ENCODE data around the gene TTC13.

DNA sequence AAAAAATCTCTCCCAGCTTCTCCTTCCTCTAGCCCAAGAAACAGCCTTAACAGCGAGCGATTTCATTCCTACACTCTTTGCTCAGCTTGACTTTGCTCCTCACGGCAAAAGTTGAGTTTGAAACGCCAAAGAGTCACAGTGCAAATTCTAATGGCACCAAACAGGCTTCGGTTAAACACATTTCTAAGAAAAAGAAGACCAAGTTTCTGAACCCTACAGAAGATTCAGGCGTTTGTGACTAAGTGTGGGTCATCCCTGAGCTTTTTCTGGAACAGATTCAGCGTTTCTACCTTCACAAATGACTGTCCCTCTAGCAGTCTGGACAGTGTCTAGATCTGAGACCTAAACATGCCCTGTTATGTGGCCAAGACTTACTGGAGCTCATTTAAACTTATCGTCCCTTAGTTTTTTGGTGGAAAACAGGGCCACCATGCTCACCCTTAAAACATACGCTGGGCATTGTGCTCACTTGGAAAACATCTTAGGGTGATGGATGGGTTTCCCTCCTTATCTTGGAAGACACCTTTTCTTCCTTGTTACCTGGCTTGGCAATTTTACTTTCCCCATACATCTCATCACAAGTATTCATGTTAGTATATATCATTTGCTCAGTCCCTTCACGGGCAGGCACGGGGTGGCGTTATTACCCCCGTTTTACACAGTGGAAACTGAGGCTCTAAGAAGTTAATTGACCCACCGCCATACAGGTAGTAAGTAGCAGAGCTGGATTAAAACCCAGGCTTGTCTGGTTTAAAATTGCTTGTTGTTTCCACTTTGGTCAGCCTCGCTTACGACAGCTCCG lies 111.4 kb downstream of the TTC13 start:
- TF ChIP-seq SIN3A (IDR thresholded peaks at IDR 0.05; ENCODE audit: low read depth, low read length) (no peak), CTCF (IDR thresholded peaks at IDR 0.05 in 2 of 3, conservative IDR thresholded peaks at IDR 0.05 in 1 of 3; ENCODE audit: control insufficient read depth in 2 of 3, extremely low read depth in 1 of 3, insufficient read depth in 1 of 3, low read depth in 3 of 3, low read length in 3 of 3) (no peak), MTA2 (IDR thresholded peaks at IDR 0.05; ENCODE audit: low read depth) (no peak), POLR2A (IDR thresholded peaks at IDR 0.05; ENCODE audit: low read depth, low read length) (no peak), PAX5 (IDR thresholded peaks at IDR 0.05; ENCODE audit: borderline replicate concordance, low read depth, low read length) (no peak), LARP7 (IDR thresholded peaks at IDR 0.05) (no peak), ZBTB40 (IDR thresholded peaks at IDR 0.05; ENCODE audit: borderline replicate concordance) (no peak)

Data from GM12878 (cell line).